Measurements from ENCODE around the gene TINCR.

The TINCR gene

DNA sequence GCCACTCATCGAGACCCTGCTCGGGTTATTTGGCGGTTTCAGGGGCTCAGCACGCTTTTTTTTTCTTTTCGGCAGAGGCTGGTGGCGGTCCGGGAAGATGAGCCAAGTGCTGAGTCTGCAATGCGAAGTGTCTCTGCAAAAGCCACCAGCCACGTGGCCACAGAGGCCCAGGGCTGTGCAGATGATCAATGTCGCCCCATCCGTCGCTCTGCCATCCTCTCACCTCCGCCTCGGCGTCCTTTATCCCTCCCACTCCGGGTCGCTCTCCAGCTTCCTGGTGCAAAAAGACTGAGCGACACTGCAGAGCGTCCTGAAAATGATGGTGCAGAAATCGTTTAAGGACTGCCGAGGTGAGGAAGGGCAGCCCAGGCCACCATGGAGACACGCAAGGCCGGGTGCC lies 55.0 kb downstream of the TINCR start:
- DNase-seq (ENCODE audit: low spot score), result no peak
